ENCODE measurements around the gene AGFG2.
A peak's percentile ranks its signal among the peaks of the same experiment; 100 is the strongest.

Gene AGFG2

GRCh38 chr7:100606313-100606712, 67.3 kb downstream of the AGFG2 start:
- no peak for TF ChIP-seq CTCF (IDR thresholded peaks at IDR 0.05; ENCODE audit: borderline replicate concordance, insufficient read depth, low read depth, low read length)
- H3K4me3 ChIP-seq (ENCODE audit: low read depth, low read length) = no peak overlapping the region

- no peak overlapping the region for H3K4me3 ChIP-seq (ENCODE audit: low read depth, low read length)
- no peak for TF ChIP-seq CTCF (IDR thresholded peaks at IDR 0.05; ENCODE audit: borderline replicate concordance, insufficient read depth, low read depth, low read length)
These were observed 68.1 kb downstream of the AGFG2 start for GRCh38 chr7:100607111-100607510.

DNA sequence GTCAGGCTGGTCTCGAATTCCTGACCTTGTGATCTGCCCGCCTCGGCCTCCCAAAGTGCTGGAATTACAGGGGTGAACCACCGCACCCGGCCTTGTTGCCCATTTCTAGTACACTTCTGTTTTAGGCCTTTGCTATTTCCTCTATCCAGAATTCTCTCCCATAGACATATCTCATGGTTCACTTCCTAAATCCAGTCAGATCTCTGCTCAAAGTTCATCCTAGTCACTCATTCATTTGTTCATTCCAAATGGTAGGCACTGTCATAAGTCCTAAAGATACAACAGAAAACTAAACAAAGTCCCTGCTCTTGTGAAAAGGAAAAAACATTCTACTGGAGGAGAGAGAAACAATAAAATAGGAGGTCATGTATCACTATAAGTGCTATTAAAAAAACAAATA, 71.0 kb downstream of the AGFG2 start:
- no peak for TF ChIP-seq CTCF (IDR thresholded peaks at IDR 0.05; ENCODE audit: borderline replicate concordance, insufficient read depth, low read depth, low read length)
- no peak overlapping the region for H3K4me3 ChIP-seq (ENCODE audit: low read depth, low read length)

DNA sequence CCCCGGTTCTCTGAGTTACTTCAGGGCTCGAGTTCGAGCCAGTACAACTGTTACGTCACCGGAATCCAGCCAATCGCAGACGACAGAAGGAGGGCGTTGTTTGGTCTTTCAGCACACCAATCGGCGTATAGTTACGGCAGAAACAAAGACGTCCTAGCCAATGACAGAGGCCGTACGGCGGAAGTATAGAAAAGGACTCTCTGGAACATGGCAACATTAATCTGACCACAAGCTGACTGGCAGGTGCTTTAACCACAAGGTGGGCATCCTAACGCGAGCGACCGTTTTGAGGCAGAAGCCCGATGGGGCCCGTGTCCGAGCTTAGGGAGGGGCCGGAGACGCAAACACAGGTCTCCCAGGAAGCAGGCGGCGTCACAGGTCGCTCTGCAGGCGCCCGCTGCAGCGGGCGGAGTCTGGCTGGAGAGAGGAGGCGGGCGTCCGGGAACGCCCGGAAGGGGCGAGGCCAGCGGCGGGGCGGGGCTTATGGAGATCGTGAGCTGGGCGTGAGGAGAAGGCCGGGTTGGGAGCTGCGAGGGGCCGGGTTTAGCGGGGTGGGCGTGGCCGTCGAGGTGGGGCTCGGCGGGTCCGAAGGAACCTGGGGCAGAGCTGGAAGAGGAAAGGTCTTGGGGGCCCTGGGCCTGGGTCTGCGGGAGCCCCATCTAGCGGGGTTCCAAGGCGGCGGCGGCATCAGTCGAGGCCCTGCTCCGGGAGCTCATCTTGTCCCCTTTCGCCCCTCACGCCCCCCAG, 73.2 kb downstream of the AGFG2 start, which contains the start of gene MOSPD3:
Gene MOSPD3, plus strand, starts transcription at position 558 of the 747 bp plus-strand sequence. CDS start 252 bp downstream, outside the sequence.
- TF ChIP-seq CTCF (IDR thresholded peaks at IDR 0.05; ENCODE audit: borderline replicate concordance, insufficient read depth, low read depth, low read length) = no peak
- peak within 1 kb of the TSS; percentile 80 for H3K4me3 ChIP-seq (ENCODE audit: low read depth, low read length)

- peak overlapping the region; percentile 80 for H3K4me3 ChIP-seq (ENCODE audit: low read depth, low read length)
- no peak for TF ChIP-seq CTCF (IDR thresholded peaks at IDR 0.05; ENCODE audit: borderline replicate concordance, insufficient read depth, low read depth, low read length)
These were observed 73.9 kb downstream of the AGFG2 start for GRCh38 chr7:100612730-100613390.

GRCh38 chr7:100613412-100614175, 74.6 kb downstream of the AGFG2 start:
- TF ChIP-seq CTCF (IDR thresholded peaks at IDR 0.05; ENCODE audit: borderline replicate concordance, insufficient read depth, low read depth, low read length) = no peak
- no peak overlapping the region for H3K4me3 ChIP-seq (ENCODE audit: low read depth, low read length)
